Bronchial epithelial cell (primary cell): Measurements from ENCODE around the gene NFS1. TPM values are rescaled to one million over a fixed set of nuclear protein-coding genes. Genes with fewer than 3 reads are reported as not detected.
"Not testable (repeated sequence)": the region's sequence is repeated elsewhere in the genome, so short reads cannot be mapped to it uniquely, and the experiment has no call there.

Source experiments
- DNase-seq: peaks from one replicate; pipeline ENCODE4 v3.0.0-alpha.2; 2010; ENCODE audit warnings: low read depth
- FAIRE-seq: peaks from 2 replicates; lab custom pipeline; 2011; peaks lifted over from hg19 to GRCh38; lab: Jason Lieb, UNC
- H3K27me3 ChIP-seq: 2 replicates; pipeline ENCODE4 v1.5.1; 2011; ENCODE audit warnings: low read length; ENCODE audit not compliant: control insufficient read depth, insufficient read depth
- H3K36me3 ChIP-seq: 2 replicates; pipeline ENCODE4 v1.5.1; 2011; ENCODE audit warnings: low read length; ENCODE audit not compliant: control insufficient read depth, insufficient read depth
- H3K4me3 ChIP-seq: 2 replicates; pipeline ENCODE4 v1.5.1; 2011; ENCODE audit warnings: mild to moderate bottlenecking, low read depth, low read length, control low read depth
- CTCF ChIP-seq: IDR thresholded peaks from 2 replicates; pipeline ENCODE4 v1.5.1; 2011; ENCODE audit warnings: mild to moderate bottlenecking, moderate library complexity, low read length, control low read depth, inconsistent platforms; ENCODE audit not compliant: insufficient read depth, severe bottlenecking
- total RNA-seq: library from RNA; depleted of rRNA; stranded (reverse); fragments of >200 nt; gene quantifications from 2 replicates; pipeline ENCODE4 v1.2.1, GENCODE V29; 2014

Gene NFS1
- total RNA-seq, 1 donor from 2014 or later: 15.5 TPM

GRCh38 chr20:35697696-35698297, 1.4 kb downstream of the NFS1 start:
- Histone ChIP-seq H3K36me3 (peaks cover 6% of the 10 kb centered on the region), H3K27me3 (no peaks in the 10 kb centered on the region), H3K4me3 (no peak overlapping the region)
- no peak for TF ChIP-seq CTCF
- FAIRE-seq (no peak), DNase-seq (no peak)

- Histone ChIP-seq H3K36me3 (peaks cover 6% of the 10 kb centered on the region), H3K27me3 (no peaks in the 10 kb centered on the region), H3K4me3 (no peak overlapping the region)
- no peak for FAIRE-seq
- no peak for DNase-seq
- TF ChIP-seq CTCF: no peak
These were observed 3.2 kb downstream of the NFS1 start for GRCh38 chr20:35695978-35696377.

GRCh38 chr20:35695245-35695749, 3.9 kb downstream of the NFS1 start:
- peaks cover 6% of the 10 kb centered on the region for H3K36me3 ChIP-seq
- DNase-seq (no peak), FAIRE-seq (no peak)
- H3K27me3 ChIP-seq: no peaks in the 10 kb centered on the region
- no peak for TF ChIP-seq CTCF
- H3K4me3 ChIP-seq: no peak overlapping the region

GRCh38 chr20:35690265-35690664, 8.9 kb downstream of the NFS1 start:
- H3K36me3 ChIP-seq: peaks cover 9% of the 10 kb centered on the region
- FAIRE-seq (no peak), DNase-seq (no peak)
- H3K4me3 ChIP-seq: no peak overlapping the region
- H3K27me3 ChIP-seq: no peaks in the 10 kb centered on the region
- TF ChIP-seq CTCF: no peak

- DNase-seq, H3K4me3 ChIP-seq, H3K36me3 ChIP-seq, FAIRE-seq, H3K27me3 ChIP-seq: not testable (repeated sequence)
These were observed 12.3 kb downstream of the NFS1 start for GRCh38 chr20:35686872-35687271.

- not testable (repeated sequence) for H3K4me3 ChIP-seq, DNase-seq, H3K36me3 ChIP-seq, H3K27me3 ChIP-seq, FAIRE-seq
These were observed 13.8 kb downstream of the NFS1 start for GRCh38 chr20:35685368-35685767.

GRCh38 chr20:35681960-35682359, 17.2 kb downstream of the NFS1 start:
- peaks cover 3% of the 10 kb centered on the region for H3K36me3 ChIP-seq
- TF ChIP-seq CTCF: no peak
- FAIRE-seq: no peak
- DNase-seq: no peak
- H3K27me3 ChIP-seq: no peaks in the 10 kb centered on the region
- H3K4me3 ChIP-seq: no peak overlapping the region
